NOMO-1 (cell line): Measurements from ENCODE around the gene GPHN.
A peak's percentile ranks its signal among the peaks of the same experiment; 100 is the strongest.

Source experiments
- DNase-seq, 2 experiments: peaks; one replicate each; lab custom pipeline; 2025; ENCODE audit not compliant: unreplicated experiment in 2 of 2; lab: John Stamatoyannopoulos, UW

The GPHN gene

GRCh38 chr14:67133595-67134441, 625.9 kb downstream of the GPHN start:
- DNase-seq: no peak

GRCh38 chr14:67137744-67138371, 629.9 kb downstream of the GPHN start:
- DNase-seq: peak in 1 of 2 experiments; percentile 9

- no peak for DNase-seq
Measured at GRCh38 chr14:67140556-67140955, 632.6 kb downstream of the GPHN start.

GRCh38 chr14:67141146-67141900, 633.4 kb downstream of the GPHN start:
- DNase-seq: no peak

GRCh38 chr14:67151082-67151666, 643.2 kb downstream of the GPHN start:
- no peak for DNase-seq

GRCh38 chr14:67158566-67158965, 650.6 kb downstream of the GPHN start:
- DNase-seq: no peak

GRCh38 chr14:67162385-67162784, 654.4 kb downstream of the GPHN start:
- DNase-seq: no peak

- peak; percentile 1 to 12 for DNase-seq
Measured at GRCh38 chr14:67166450-67166853, 658.5 kb downstream of the GPHN start.

GRCh38 chr14:67167420-67168109, 659.6 kb downstream of the GPHN start:
- no peak for DNase-seq

GRCh38 chr14:67168110-67168441, 660.1 kb downstream of the GPHN start:
- no peak for DNase-seq

GRCh38 chr14:67170660-67171059, 662.7 kb downstream of the GPHN start:
- no peak for DNase-seq

GRCh38 chr14:67172056-67172455, 664.1 kb downstream of the GPHN start:
- no peak for DNase-seq

- DNase-seq: no peak
Measured at GRCh38 chr14:67172520-67172919, 664.6 kb downstream of the GPHN start.

GRCh38 chr14:67173719-67174118, 665.8 kb downstream of the GPHN start:
- DNase-seq: no peak

- DNase-seq: no peak
Measured at GRCh38 chr14:67186172-67186768, 678.3 kb downstream of the GPHN start.

- no peak for DNase-seq
Measured at GRCh38 chr14:67186789-67187584, 679.0 kb downstream of the GPHN start.

- no peak for DNase-seq
Measured at GRCh38 chr14:67187826-67188225, 679.9 kb downstream of the GPHN start.

- DNase-seq: no peak
Measured at GRCh38 chr14:67188326-67188725, 680.4 kb downstream of the GPHN start.

- no peak for DNase-seq
Measured at GRCh38 chr14:67191768-67192290, 683.9 kb downstream of the GPHN start.
